SK-N-SH treated with all-trans-retinoic acid at 6 μM for 48 hours (cell line): ENCODE measurements around the gene IFNL3.

ENCODE experiments used
- ARNTL ChIP-seq: fragments of 450-650 bp; formaldehyde crosslinking; IDR thresholded peaks from 2 replicates; pipeline ENCODE4 v1.5.0; 2020; ENCODE audit warnings: low read depth, mild to moderate bottlenecking, moderate library complexity, borderline replicate concordance
- ZNF70 ChIP-seq: fragments of 450-650 bp; formaldehyde crosslinking; IDR thresholded peaks from 2 replicates; pipeline ENCODE4 v1.5.0; 2020; ENCODE audit warnings: mild to moderate bottlenecking, moderate library complexity

DNA sequence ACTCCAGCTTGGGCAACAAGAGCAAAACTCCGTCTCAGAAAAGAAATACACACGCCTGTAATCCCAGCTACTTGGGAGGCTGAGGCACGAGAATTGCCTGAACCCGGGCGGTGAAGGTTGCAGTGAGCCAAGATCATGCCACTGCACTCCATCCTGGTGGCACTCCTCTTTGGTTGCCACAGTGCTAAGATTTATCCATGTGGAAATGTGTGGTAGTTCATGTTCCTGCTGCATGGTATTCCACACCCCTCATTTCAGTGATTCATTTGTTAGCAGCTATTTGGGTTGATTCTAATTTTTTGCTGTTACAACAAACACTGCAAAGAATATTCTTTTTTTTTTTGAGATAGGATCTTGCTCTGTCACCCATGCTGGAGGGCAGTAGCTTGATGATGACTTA lies 12.1 kb downstream of the IFNL3 start:
- TF ChIP-seq ARNTL (CRISPR knock-in tag) (no peak), ZNF70 (CRISPR knock-in tag) (no peak)
